Esophagus muscularis mucosa (tissue), 3 donors: ENCODE measurements around the gene MLF2.

Source experiments
- POLR2A ChIP-seq: fragments of 450-650 bp; IDR thresholded peaks from one replicate; pipeline ENCODE4 v1.6.1; 2017; ENCODE audit warnings: antibody characterized with exemption, moderate library complexity, mild to moderate bottlenecking, low read depth
- TF ChIP-seq, protein P1 (sequence below), 3 experiments: fragments of 200-600 bp in 2 of 3; fragments of 450-650 bp in 1 of 3; sonication (generic) in 2 of 3; IDR thresholded peaks; one replicate each; pipeline ENCODE4 v1.5.1; 2017 to 2019; ENCODE audit warnings: antibody characterized with exemption in 3 of 3, mild to moderate bottlenecking in 2 of 3, moderate library complexity in 1 of 3

DNA sequence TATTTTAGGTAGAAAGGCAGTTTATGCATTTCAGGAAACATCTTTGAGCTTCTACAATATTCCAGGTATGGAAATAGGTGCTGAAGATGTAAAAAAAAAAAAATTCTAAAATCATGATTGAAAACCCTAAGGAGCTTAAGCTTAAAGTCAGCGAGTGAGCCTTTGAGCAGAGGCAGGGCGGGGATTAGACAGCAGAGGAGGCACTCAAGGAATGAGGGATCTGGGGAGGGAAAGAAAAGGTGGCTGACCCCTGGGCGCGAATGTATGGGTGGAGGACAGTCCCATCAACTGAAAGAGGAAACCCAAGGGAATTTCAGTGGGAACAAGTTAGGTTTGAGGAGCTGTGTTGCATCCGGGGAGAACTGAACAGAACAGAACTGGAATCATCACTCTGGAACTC lies 6.8 kb upstream of the MLF2 start:
- TF ChIP-seq, protein P1, sequence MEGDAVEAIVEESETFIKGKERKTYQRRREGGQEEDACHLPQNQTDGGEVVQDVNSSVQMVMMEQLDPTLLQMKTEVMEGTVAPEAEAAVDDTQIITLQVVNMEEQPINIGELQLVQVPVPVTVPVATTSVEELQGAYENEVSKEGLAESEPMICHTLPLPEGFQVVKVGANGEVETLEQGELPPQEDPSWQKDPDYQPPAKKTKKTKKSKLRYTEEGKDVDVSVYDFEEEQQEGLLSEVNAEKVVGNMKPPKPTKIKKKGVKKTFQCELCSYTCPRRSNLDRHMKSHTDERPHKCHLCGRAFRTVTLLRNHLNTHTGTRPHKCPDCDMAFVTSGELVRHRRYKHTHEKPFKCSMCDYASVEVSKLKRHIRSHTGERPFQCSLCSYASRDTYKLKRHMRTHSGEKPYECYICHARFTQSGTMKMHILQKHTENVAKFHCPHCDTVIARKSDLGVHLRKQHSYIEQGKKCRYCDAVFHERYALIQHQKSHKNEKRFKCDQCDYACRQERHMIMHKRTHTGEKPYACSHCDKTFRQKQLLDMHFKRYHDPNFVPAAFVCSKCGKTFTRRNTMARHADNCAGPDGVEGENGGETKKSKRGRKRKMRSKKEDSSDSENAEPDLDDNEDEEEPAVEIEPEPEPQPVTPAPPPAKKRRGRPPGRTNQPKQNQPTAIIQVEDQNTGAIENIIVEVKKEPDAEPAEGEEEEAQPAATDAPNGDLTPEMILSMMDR (IDR thresholded peaks at IDR 0.05) = no peak
- no peak for TF ChIP-seq POLR2A
